Measurements from ENCODE around the gene AGBL1.

- TF ChIP-seq CTCF (IDR thresholded peaks at IDR 0.05): no peak
- no peak for TF ChIP-seq POLR2A (IDR thresholded peaks at IDR 0.05)
These were observed 664.6 kb downstream of the AGBL1 start for GRCh38 chr15:86744198-86744780.
